Right lobe of liver (tissue), 4 donors: ENCODE results near the gene TRAPPC6A.

Source experiments
- POLR2A ChIP-seq: fragments of 450-650 bp; IDR thresholded peaks from one replicate; pipeline ENCODE4 v1.6.1; 2017; ENCODE audit warnings: antibody characterized with exemption, mild to moderate bottlenecking
- TF ChIP-seq, protein P1 (sequence below), 4 donors: fragments of 200-600 bp in 3 of 4; fragments of 450-650 bp in 1 of 4; IDR thresholded peaks; one replicate each; pipeline versions ENCODE4 v1.5.1 to v1.8.0; 2016 to 2022; ENCODE audit warnings: antibody characterized with exemption in 4 of 4, mild to moderate bottlenecking in 2 of 4
- donor health status: DM: no; HTN: no; CAD: no.
- donor health status: DM: no; HTN: no; CAD: no.
- donor health status: DM: no; HTN: yes; CAD: no.

- TF ChIP-seq, protein P1, sequence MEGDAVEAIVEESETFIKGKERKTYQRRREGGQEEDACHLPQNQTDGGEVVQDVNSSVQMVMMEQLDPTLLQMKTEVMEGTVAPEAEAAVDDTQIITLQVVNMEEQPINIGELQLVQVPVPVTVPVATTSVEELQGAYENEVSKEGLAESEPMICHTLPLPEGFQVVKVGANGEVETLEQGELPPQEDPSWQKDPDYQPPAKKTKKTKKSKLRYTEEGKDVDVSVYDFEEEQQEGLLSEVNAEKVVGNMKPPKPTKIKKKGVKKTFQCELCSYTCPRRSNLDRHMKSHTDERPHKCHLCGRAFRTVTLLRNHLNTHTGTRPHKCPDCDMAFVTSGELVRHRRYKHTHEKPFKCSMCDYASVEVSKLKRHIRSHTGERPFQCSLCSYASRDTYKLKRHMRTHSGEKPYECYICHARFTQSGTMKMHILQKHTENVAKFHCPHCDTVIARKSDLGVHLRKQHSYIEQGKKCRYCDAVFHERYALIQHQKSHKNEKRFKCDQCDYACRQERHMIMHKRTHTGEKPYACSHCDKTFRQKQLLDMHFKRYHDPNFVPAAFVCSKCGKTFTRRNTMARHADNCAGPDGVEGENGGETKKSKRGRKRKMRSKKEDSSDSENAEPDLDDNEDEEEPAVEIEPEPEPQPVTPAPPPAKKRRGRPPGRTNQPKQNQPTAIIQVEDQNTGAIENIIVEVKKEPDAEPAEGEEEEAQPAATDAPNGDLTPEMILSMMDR (IDR thresholded peaks at IDR 0.05), result no peak
- TF ChIP-seq POLR2A, result no peak
Measured at GRCh38 chr19:45141203-45141900, 36.7 kb downstream of the TRAPPC6A start.
